ENCODE results near the gene TST.

TST gene

DNA sequence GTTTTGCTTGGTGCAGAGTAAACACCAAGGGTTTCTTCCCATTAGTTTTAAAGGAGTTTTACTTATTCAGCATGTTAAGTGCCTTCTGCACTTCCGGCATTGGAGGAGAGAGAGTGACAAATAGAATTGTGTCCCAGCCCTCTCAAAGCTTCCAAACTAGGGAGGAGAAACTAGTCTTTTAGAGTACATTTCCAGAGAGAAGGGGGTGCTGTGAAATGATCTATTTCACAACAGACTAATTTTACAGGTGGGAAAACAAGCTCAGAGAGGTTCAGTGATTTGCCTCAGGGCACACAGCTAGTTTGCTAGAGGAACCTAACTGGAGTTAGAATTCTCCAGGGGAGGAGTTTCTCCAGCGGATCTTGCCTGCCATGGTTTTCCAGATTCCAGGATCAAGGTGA lies 12.9 kb upstream of the TST start:
- Histone ChIP-seq H3K4me3 (ENCODE audit: insufficient read depth, low read depth, low read length) (no peak overlapping the region), H3K9me3 (ENCODE audit: control insufficient read depth, low read length) (no peaks in the 10 kb centered on the region), H3K27me3 (ENCODE audit: control insufficient read depth, insufficient read depth, low read length, poor library complexity, severe bottlenecking) (no peaks in the 10 kb centered on the region), H3K36me3 (ENCODE audit: control insufficient read depth, insufficient read depth, low read length) (peaks cover 13% of the 10 kb centered on the region), H3K4me1 (ENCODE audit: control insufficient read depth, insufficient read depth, low read length) (no peaks in the 10 kb centered on the region), H3K27ac (ENCODE audit: insufficient read depth, low read depth, low read length, poor library complexity, severe bottlenecking) (no peak overlapping the region)
- 87 to 89% methylated on average over 2 of the region's 2 CpGs for WGBS, 2 experiments

DNA sequence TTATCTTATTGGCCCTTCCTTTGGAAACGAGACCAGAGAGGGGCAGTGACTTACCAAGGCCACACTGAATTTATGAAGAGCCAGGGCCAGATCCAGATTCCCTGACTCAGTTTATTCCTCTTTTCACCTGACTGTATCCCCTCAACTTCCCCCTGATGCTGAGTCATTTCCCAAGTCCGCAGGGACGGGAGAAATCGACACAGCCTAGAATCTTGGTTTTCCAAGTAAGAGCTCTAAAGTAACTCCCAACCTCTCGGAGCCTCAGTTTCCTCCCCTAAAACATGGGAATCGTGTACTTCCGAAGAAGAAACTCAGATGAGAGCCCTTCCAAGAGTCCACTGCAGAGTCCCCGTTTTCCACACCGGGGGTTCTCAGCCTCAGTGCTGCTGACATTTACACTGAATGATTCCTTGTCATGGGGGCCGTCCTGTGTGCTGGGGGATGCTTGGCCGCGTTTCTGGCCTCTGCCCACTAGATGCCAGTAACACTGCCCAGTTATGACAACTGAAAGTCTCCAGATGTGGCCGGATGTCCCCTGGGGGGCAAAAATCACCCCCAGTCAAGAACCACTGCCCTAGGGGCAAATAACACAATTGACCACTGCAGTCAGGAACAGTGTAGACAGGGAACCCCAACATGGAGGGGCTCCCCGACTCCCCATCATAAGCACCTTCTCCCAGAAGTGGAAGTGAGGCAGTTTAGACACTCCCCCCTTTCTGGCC lies 11.5 kb upstream of the TST start:
- H3K4me1 ChIP-seq (ENCODE audit: control insufficient read depth, insufficient read depth, low read length) = no peaks in the 10 kb centered on the region
- peaks cover 19% of the 10 kb centered on the region for H3K36me3 ChIP-seq (ENCODE audit: control insufficient read depth, insufficient read depth, low read length)
- H3K27me3 ChIP-seq (ENCODE audit: control insufficient read depth, insufficient read depth, low read length, poor library complexity, severe bottlenecking) = no peaks in the 10 kb centered on the region
- H3K4me3 ChIP-seq (ENCODE audit: insufficient read depth, low read depth, low read length) = no peak overlapping the region
- WGBS, 2 experiments = 85 to 86% methylated on average over 14 of the region's 14 CpGs
- H3K9me3 ChIP-seq (ENCODE audit: control insufficient read depth, low read length) = no peaks in the 10 kb centered on the region
- no peak overlapping the region for H3K27ac ChIP-seq (ENCODE audit: insufficient read depth, low read depth, low read length, poor library complexity, severe bottlenecking)

DNA sequence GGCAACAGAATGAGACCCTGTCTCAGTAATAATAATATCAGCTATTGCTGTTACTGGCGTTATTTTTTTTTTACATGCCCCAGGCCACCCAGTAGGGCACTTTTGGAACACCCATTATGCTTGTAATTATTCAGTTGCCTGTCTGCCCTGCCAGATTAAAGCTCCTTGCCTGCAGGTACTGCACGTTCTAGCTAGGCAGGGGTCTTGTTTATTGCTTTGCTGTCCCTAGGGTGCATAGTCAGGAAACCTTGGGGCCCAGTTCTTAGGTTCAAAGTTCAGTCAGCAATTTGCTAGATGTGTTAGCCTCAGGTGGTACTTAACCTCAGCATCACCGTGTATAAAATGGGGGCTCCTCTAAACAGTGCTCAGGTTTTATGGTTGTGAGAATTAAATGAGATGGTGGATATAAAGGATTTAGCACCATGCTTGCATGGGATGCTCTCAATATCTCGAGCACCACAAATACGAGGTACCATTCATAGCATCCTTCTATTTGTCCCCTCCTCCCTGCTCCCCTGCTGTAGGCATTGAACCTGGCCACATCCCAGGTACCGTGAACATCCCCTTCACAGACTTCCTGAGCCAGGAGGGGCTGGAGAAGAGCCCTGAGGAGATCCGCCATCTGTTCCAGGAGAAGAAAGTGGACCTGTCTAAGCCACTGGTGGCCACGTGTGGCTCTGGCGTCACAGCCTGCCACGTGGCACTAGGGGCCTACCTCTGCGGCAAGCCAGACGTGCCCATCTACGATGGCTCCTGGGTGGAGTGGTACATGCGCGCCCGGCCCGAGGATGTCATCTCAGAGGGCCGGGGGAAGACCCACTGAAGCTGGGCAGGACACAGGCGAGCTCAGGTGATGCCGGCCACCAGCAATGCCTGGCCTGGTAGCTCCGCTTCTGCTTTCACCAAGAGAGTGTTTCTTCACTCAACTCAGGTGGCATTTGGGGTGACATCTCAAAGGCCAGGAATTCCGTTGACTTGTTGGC lies 9.7 kb upstream of the TST start:
- Histone ChIP-seq H3K4me1 (ENCODE audit: control insufficient read depth, insufficient read depth, low read length) (no peaks in the 10 kb centered on the region), H3K27ac (ENCODE audit: insufficient read depth, low read depth, low read length, poor library complexity, severe bottlenecking) (no peak overlapping the region), H3K4me3 (ENCODE audit: insufficient read depth, low read depth, low read length) (no peak overlapping the region), H3K36me3 (ENCODE audit: control insufficient read depth, insufficient read depth, low read length) (peaks cover 19% of the 10 kb centered on the region), H3K27me3 (ENCODE audit: control insufficient read depth, insufficient read depth, low read length, poor library complexity, severe bottlenecking) (no peaks in the 10 kb centered on the region), H3K9me3 (ENCODE audit: control insufficient read depth, low read length) (no peaks in the 10 kb centered on the region)
- WGBS, 2 experiments = 95% methylated on average over 22 of the region's 22 CpGs

GRCh38 chr22:37027556-37027955 lies 8.3 kb upstream of the TST start:
- no peaks in the 10 kb centered on the region for H3K9me3 ChIP-seq (ENCODE audit: control insufficient read depth, low read length)
- H3K27me3 ChIP-seq (ENCODE audit: control insufficient read depth, insufficient read depth, low read length, poor library complexity, severe bottlenecking) = no peaks in the 10 kb centered on the region
- 91 to 93% methylated on average over 7 of the region's 7 CpGs for WGBS, 2 experiments
- peaks cover 19% of the 10 kb centered on the region for H3K36me3 ChIP-seq (ENCODE audit: control insufficient read depth, insufficient read depth, low read length)
- no peak overlapping the region for H3K27ac ChIP-seq (ENCODE audit: insufficient read depth, low read depth, low read length, poor library complexity, severe bottlenecking)
- no peak overlapping the region for H3K4me3 ChIP-seq (ENCODE audit: insufficient read depth, low read depth, low read length)
- no peaks in the 10 kb centered on the region for H3K4me1 ChIP-seq (ENCODE audit: control insufficient read depth, insufficient read depth, low read length)

DNA sequence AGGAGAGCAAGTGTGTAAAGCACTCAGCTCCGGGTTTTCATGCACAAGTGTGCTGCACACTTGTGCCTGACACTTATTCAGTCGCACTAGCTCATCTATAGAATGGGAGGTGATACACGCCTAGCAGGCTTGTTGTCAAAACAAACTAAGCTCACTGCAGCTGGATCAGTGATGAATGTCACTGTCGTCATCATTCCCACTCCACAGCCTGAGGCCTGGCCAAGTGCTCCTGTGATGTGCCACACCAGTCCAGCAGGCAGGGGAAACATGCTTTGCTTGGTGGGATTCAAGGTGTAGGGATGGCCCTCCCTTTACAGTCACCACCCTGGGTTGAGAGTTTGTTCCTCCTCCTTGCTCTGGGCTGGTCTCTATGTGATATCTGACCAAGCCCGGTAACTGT lies 7.1 kb upstream of the TST start:
- WGBS, 2 experiments = 94 to 97% methylated on average over 5 of the region's 5 CpGs
- H3K36me3 ChIP-seq (ENCODE audit: control insufficient read depth, insufficient read depth, low read length) = peaks cover 19% of the 10 kb centered on the region

DNA sequence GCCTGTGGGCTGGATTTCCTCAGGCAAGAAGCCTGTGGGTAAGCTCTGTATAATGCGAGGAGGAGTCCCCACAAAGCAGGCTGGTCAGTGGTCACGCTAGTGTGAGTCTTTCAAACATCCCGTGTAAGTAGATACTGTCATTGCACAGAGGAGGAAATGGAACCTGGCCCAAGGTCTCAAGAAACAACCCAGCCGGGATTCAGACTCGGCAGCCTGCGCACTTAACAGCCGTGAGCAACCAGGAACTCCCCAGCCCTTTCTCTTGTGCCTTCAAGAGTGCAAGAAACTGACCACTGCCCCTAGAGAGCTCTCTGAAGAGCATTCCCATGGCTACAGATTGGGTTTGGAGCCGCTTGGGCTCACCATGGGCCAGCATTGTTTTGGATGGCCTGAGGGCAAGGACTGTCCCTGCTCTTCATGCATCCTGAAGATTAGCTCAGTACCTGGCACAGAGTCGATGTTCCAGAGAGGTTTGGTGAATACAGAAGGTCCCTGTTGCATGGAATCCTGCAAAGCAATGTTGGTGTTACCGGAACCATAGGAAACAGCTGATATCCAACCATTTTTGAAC lies 6.3 kb upstream of the TST start:
- H3K27me3 ChIP-seq (ENCODE audit: control insufficient read depth, insufficient read depth, low read length, poor library complexity, severe bottlenecking) = no peaks in the 10 kb centered on the region
- WGBS, 2 experiments = 83 to 85% methylated on average over 10 of the region's 10 CpGs
- H3K9me3 ChIP-seq (ENCODE audit: control insufficient read depth, low read length) = no peaks in the 10 kb centered on the region
- no peak overlapping the region for H3K4me3 ChIP-seq (ENCODE audit: insufficient read depth, low read depth, low read length)
- H3K27ac ChIP-seq (ENCODE audit: insufficient read depth, low read depth, low read length, poor library complexity, severe bottlenecking) = no peak overlapping the region
- no peaks in the 10 kb centered on the region for H3K4me1 ChIP-seq (ENCODE audit: control insufficient read depth, insufficient read depth, low read length)
- H3K36me3 ChIP-seq (ENCODE audit: control insufficient read depth, insufficient read depth, low read length) = peaks cover 19% of the 10 kb centered on the region

More for the DNA sequence above, 7.1 kb upstream of the TST start:
- no peaks in the 10 kb centered on the region for H3K9me3 ChIP-seq (ENCODE audit: control insufficient read depth, low read length)
- no peak overlapping the region for H3K27ac ChIP-seq (ENCODE audit: insufficient read depth, low read depth, low read length, poor library complexity, severe bottlenecking)
- no peaks in the 10 kb centered on the region for H3K4me1 ChIP-seq (ENCODE audit: control insufficient read depth, insufficient read depth, low read length)
- H3K27me3 ChIP-seq (ENCODE audit: control insufficient read depth, insufficient read depth, low read length, poor library complexity, severe bottlenecking) = no peaks in the 10 kb centered on the region
- no peak overlapping the region for H3K4me3 ChIP-seq (ENCODE audit: insufficient read depth, low read depth, low read length)

GRCh38 chr22:37024339-37025157 lies 5.3 kb upstream of the TST start:
- peaks cover 19% of the 10 kb centered on the region for H3K36me3 ChIP-seq (ENCODE audit: control insufficient read depth, insufficient read depth, low read length)
- H3K27me3 ChIP-seq (ENCODE audit: control insufficient read depth, insufficient read depth, low read length, poor library complexity, severe bottlenecking) = no peaks in the 10 kb centered on the region
- no peaks in the 10 kb centered on the region for H3K4me1 ChIP-seq (ENCODE audit: control insufficient read depth, insufficient read depth, low read length)
- no peak overlapping the region for H3K27ac ChIP-seq (ENCODE audit: insufficient read depth, low read depth, low read length, poor library complexity, severe bottlenecking)
- WGBS, 2 experiments = 94 to 95% methylated on average over 71 of the region's 71 CpGs
- no peak overlapping the region for H3K4me3 ChIP-seq (ENCODE audit: insufficient read depth, low read depth, low read length)
- no peaks in the 10 kb centered on the region for H3K9me3 ChIP-seq (ENCODE audit: control insufficient read depth, low read length)

GRCh38 chr22:37023743-37024338 lies 4.6 kb upstream of the TST start:
- H3K36me3 ChIP-seq (ENCODE audit: control insufficient read depth, insufficient read depth, low read length) = peaks cover 12% of the 10 kb centered on the region
- WGBS, 2 experiments = 95 to 96% methylated on average over 34 of the region's 34 CpGs
- H3K4me3 ChIP-seq (ENCODE audit: insufficient read depth, low read depth, low read length) = no peak overlapping the region
- H3K27me3 ChIP-seq (ENCODE audit: control insufficient read depth, insufficient read depth, low read length, poor library complexity, severe bottlenecking) = no peaks in the 10 kb centered on the region
- no peaks in the 10 kb centered on the region for H3K9me3 ChIP-seq (ENCODE audit: control insufficient read depth, low read length)
- H3K4me1 ChIP-seq (ENCODE audit: control insufficient read depth, insufficient read depth, low read length) = no peaks in the 10 kb centered on the region
- H3K27ac ChIP-seq (ENCODE audit: insufficient read depth, low read depth, low read length, poor library complexity, severe bottlenecking) = no peak overlapping the region

DNA sequence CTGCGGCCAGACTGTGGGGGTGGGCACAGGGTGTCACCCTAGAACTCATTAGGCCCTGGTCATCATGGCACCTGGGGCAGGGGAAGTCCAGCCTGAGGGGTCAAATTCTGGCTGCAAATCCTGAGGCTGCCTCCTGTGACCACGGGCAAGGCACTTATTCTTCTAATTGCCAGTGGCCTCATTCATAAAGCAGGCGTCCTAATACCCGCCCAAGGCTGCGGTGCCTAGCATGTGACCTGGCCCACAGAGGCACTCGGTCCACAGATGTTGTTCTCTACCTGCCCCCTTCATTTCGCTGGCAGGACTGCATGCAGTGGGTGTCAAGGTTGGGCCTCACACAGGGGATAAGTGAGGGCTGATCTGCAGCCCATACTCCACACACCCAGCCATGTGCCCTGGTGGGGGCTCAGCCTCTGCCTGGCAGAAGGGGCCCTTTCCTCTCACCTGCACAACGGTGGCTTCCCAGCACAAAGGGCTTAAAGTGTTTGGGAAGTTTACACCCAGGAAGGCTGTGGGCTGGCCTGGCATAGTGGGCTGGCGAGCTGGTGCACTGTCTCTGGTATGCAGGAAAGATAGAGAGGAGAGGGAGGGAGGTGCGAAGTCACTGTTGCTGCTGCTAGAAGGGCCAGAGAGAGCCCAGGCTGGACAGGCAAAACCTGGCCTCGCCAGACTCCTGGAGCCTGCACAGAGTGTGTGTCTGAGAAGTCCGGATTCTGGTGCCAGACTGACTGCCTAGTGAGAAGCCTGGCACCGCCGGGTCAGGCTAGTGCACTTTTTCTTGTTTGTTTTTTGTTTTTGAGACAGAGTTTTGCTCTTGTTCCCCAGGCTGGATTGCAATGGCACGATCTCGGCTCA lies 3.5 kb upstream of the TST start:
- WGBS, 2 experiments = 91% methylated on average over 16 of the region's 16 CpGs

More for the DNA sequence above, 3.5 kb upstream of the TST start:
- no peak overlapping the region for H3K27ac ChIP-seq (ENCODE audit: insufficient read depth, low read depth, low read length, poor library complexity, severe bottlenecking)
- H3K36me3 ChIP-seq (ENCODE audit: control insufficient read depth, insufficient read depth, low read length) = peaks cover 15% of the 10 kb centered on the region
- no peak overlapping the region for H3K4me3 ChIP-seq (ENCODE audit: insufficient read depth, low read depth, low read length)
- H3K27me3 ChIP-seq (ENCODE audit: control insufficient read depth, insufficient read depth, low read length, poor library complexity, severe bottlenecking) = no peaks in the 10 kb centered on the region
- no peaks in the 10 kb centered on the region for H3K9me3 ChIP-seq (ENCODE audit: control insufficient read depth, low read length)
- H3K4me1 ChIP-seq (ENCODE audit: control insufficient read depth, insufficient read depth, low read length) = no peaks in the 10 kb centered on the region
